Prostate gland (tissue), 2 donors: ENCODE measurements around the gene ITIH5. TPM values are rescaled to one million over a fixed set of nuclear protein-coding genes. Genes with fewer than 3 reads are reported as not detected.
A peak's percentile ranks its signal among the peaks of the same experiment; 100 is the strongest.
"Not testable (repeated sequence)": the region's sequence is repeated elsewhere in the genome, so short reads cannot be mapped to it uniquely, and the experiment has no call there.

Source experiments
- DNase-seq: peaks from one replicate; pipeline ENCODE4 v3.0.0-alpha.2; 2019; ENCODE audit warnings: low spot score
- H3K27ac ChIP-seq, 2 donors: fragments of 200-600 bp; sonication (generic); 2 replicates each; pipeline ENCODE4 v1.5.1; 2017 to 2019
- H3K27me3 ChIP-seq: fragments of 200-600 bp; sonication (generic); replicated peaks from 2 replicates; pipeline ENCODE4 v1.5.1; 2019; ENCODE audit not compliant: insufficient read depth
- H3K36me3 ChIP-seq, 2 donors: fragments of 200-600 bp; sonication (generic); 1 replicate in 1 of 2; 2 replicates in 1 of 2; pipeline versions ENCODE4 v1.5.1 to v1.8.1; 2017 to 2019
- H3K4me1 ChIP-seq: fragments of 200-600 bp; sonication (generic); replicated peaks from 2 replicates; pipeline ENCODE4 v1.5.1; 2019
- H3K4me3 ChIP-seq, 2 donors: fragments of 200-600 bp; sonication (generic); 2 replicates each; pipeline ENCODE4 v1.5.1; 2017 to 2019
- H3K9me3 ChIP-seq: fragments of 200-600 bp; sonication (generic); 2 replicates; pipeline ENCODE4 v1.5.1; 2017
- POLR2A ChIP-seq: fragments of 450-650 bp; IDR thresholded peaks from one replicate; pipeline ENCODE4 v1.6.1; 2016; ENCODE audit warnings: antibody characterized with exemption, mild to moderate bottlenecking
- POLR2AphosphoS5 ChIP-seq: sonication (generic); formaldehyde crosslinking; IDR thresholded peaks from one replicate; pipeline ENCODE4 v1.6.1; 2017; ENCODE audit warnings: antibody characterized with exemption
- WGBS: methylation state at CpG from one replicate; pipeline ENCODE4 v1.1.5; 2018; 5-methylcytosine and 5-hydroxymethylcytosine counted together
- intact Hi-C: fragments of 100-400 bp; cut with DNase I; formaldehyde crosslinking; loops from one replicate; pipeline ENCODE4 v1.14.2; 2022
- total RNA-seq, 2 donors: library from RNA; depleted of rRNA; stranded (reverse); fragments of >200 nt; gene quantifications; one replicate each; pipeline ENCODE4 v1.1.0, GENCODE V29; 2016
- TF ChIP-seq, protein P1 (sequence below), 4 experiments: fragments of 200-600 bp in 2 of 4; fragments of 450-650 bp in 2 of 4; sonication (generic) in 2 of 4; IDR thresholded peaks; 1 replicate in 3 of 4; 2 replicates in 1 of 4; pipeline ENCODE4 v1.5.1; 2016 to 2019; ENCODE audit warnings: antibody characterized with exemption in 4 of 4, mild to moderate bottlenecking in 2 of 4, moderate library complexity in 2 of 4

The ITIH5 gene
- total RNA-seq, 2 donors from 2014 or later: 13.5 to 42.0 TPM

GRCh38 chr10:7689591-7689990, 22.8 kb upstream of the ITIH5 start:
- Histone ChIP-seq H3K27me3 (no peaks in the 10 kb centered on the region), H3K36me3 (no peaks in the 10 kb centered on the region), H3K9me3 (no peaks in the 10 kb centered on the region), H3K4me3 (no peak overlapping the region), H3K27ac (no peak overlapping the region), H3K4me1 (no peaks in the 10 kb centered on the region)
- TF ChIP-seq, protein P1, sequence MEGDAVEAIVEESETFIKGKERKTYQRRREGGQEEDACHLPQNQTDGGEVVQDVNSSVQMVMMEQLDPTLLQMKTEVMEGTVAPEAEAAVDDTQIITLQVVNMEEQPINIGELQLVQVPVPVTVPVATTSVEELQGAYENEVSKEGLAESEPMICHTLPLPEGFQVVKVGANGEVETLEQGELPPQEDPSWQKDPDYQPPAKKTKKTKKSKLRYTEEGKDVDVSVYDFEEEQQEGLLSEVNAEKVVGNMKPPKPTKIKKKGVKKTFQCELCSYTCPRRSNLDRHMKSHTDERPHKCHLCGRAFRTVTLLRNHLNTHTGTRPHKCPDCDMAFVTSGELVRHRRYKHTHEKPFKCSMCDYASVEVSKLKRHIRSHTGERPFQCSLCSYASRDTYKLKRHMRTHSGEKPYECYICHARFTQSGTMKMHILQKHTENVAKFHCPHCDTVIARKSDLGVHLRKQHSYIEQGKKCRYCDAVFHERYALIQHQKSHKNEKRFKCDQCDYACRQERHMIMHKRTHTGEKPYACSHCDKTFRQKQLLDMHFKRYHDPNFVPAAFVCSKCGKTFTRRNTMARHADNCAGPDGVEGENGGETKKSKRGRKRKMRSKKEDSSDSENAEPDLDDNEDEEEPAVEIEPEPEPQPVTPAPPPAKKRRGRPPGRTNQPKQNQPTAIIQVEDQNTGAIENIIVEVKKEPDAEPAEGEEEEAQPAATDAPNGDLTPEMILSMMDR (IDR thresholded peaks at IDR 0.05): no peak
- TF ChIP-seq POLR2A: no peak
- no peak for TF ChIP-seq POLR2AphosphoS5
- intact Hi-C loops: no loop called here
- no peak for DNase-seq

DNA sequence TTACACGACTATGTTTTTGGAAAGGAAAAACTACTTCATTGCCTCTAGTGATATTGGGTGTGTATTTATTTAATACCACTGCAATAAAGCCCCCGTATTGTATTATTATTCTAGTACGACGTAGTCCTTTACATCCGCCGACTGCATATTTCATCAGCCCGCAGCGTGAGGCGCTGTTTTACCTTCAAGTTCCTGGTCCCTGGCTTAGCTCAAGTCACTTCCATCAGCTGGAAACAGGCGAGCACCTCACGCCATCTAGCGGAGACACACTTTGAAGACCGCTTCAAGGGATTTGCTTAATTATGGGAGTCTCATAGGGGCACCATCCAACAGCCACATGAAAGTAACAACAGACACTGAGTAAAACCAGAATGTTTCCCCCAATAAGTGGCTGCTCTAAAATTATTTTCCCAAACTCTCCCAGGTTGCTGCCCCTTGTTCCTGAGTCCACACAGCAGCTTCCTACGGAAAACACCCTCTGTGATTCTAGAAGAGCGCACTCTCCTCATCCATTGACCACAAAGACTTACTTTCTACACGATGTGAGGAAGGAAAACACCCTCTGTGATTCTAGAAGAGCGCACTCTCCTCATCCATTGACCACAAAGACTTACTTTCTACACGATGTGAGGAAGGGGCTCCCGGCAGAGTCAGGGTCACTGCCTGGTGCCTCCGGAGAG, 20.6 kb upstream of the ITIH5 start:
- Histone ChIP-seq H3K27me3 (no peaks in the 10 kb centered on the region), H3K4me3 (no peak overlapping the region), H3K4me1 (no peaks in the 10 kb centered on the region), H3K27ac (no peak overlapping the region), H3K36me3 (no peaks in the 10 kb centered on the region), H3K9me3 (no peaks in the 10 kb centered on the region)
- peak; percentile 81 for DNase-seq
- intact Hi-C loops: loop anchor here (2.0 kb wide), 1 partner anchor 163 kb away; no protein-coding TSS in a partner anchor
- WGBS: 21% methylated on average over 20 of the region's 20 CpGs
- TF ChIP-seq POLR2AphosphoS5 (peak; percentile 51), POLR2A (no peak)
- TF ChIP-seq, protein P1 (IDR thresholded peaks at IDR 0.05): peak; percentile 56 to 95 (median 90)

GRCh38 chr10:7686351-7687171, 19.8 kb upstream of the ITIH5 start:
- no peaks in the 10 kb centered on the region for H3K36me3 ChIP-seq
- H3K27ac ChIP-seq: no peak overlapping the region
- intact Hi-C loops: loop anchor here (2.0 kb wide), 1 partner anchor 162 kb away; no protein-coding TSS in a partner anchor
- H3K27me3 ChIP-seq: no peaks in the 10 kb centered on the region
- DNase-seq: no peak
- H3K4me1 ChIP-seq: no peaks in the 10 kb centered on the region
- WGBS: 58% methylated on average over 13 of the region's 13 CpGs
- H3K4me3 ChIP-seq: no peak overlapping the region
- no peaks in the 10 kb centered on the region for H3K9me3 ChIP-seq
- no peak for TF ChIP-seq POLR2A
- TF ChIP-seq, protein P1 (IDR thresholded peaks at IDR 0.05): no peak
- TF ChIP-seq POLR2AphosphoS5: no peak

DNA sequence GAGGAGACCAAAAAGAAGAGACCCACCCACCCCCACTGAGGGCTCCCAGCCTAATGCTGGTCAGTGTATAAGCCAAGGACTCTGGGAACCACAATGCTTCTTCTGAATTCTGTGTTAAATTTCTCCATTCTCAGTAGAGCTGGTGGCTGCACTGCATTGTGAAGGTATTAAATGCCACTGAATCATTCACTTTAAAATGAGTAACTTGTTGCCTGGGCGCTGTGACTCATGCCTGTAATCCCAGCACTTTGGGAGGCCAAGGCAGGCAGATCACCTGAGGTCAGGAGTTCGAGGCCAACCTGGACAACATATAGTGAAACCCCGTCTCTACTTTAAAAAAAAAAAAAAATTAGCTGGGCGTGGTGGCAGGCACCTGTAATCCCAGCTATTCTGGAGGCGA, 13.3 kb upstream of the ITIH5 start:
- H3K27me3 ChIP-seq, H3K27ac ChIP-seq, H3K36me3 ChIP-seq, H3K4me3 ChIP-seq, H3K4me1 ChIP-seq, H3K9me3 ChIP-seq, DNase-seq, intact Hi-C loops: not testable (repeated sequence)
- 66% methylated on average over 5 of the region's 5 CpGs for WGBS

GRCh38 chr10:7679256-7679655, 12.5 kb upstream of the ITIH5 start:
- Histone ChIP-seq H3K36me3 (no peaks in the 10 kb centered on the region), H3K27ac (no peak overlapping the region), H3K4me1 (no peaks in the 10 kb centered on the region), H3K9me3 (no peaks in the 10 kb centered on the region), H3K4me3 (no peak overlapping the region), H3K27me3 (no peaks in the 10 kb centered on the region)
- DNase-seq: no peak
- TF ChIP-seq POLR2AphosphoS5 (no peak), POLR2A (no peak)
- TF ChIP-seq, protein P1 (IDR thresholded peaks at IDR 0.05): no peak
- 95% methylated on average over 1 of the region's 1 CpG for WGBS
- intact Hi-C loops: no loop called here
